HepG2 (cell line): ENCODE data around the gene MORC3. TPM values are rescaled to one million over a fixed set of nuclear protein-coding genes. Genes with fewer than 3 reads are reported as not detected.
A peak's percentile ranks its signal among the peaks of the same experiment; 100 is the strongest.

Experiments used
- ATAC-seq: fragments of 200-7000 bp; cut with Tn5 transposase; 3 replicates; pipeline ENCODE4 v1.9.1; 2020; ENCODE audit warnings: mild to moderate bottlenecking, moderate library complexity
- BruUV-seq: library from RNA; stranded (reverse); fragments of 400-500 nt; replicated peaks from 2 replicates; lab custom pipeline; 2021; lab: Mats Ljungman, UMichigan
- CTCF ChIA-PET: fragments of 300-600 bp; formaldehyde crosslinking; extraction: SDS; loops from one replicate; lab custom pipeline; 2021; ENCODE audit warnings: low total read pairs, inconsistent platforms, low intra/inter-chr PET ratio; lab: Yijun Ruan, JAX
- POLR2A ChIA-PET: fragments of 350-600 bp; sonication (Branson Sonifier 250); formaldehyde crosslinking; loops from one replicate; lab custom pipeline; 2020; ENCODE audit warnings: antibody characterized with exemption, inconsistent platforms; lab: Yijun Ruan, JAX
- DNase-seq: peaks from one replicate; pipeline ENCODE4 v3.0.0-alpha.2; 2015; ENCODE audit warnings: low spot score
- FAIRE-seq: peaks from 3 replicates; lab custom pipeline; 2011; peaks lifted over from hg19 to GRCh38; lab: Jason Lieb, UNC
- H2AFZ ChIP-seq: one replicate; pipeline ENCODE4 v1.6.1; 2011; ENCODE audit warnings: low read length, inconsistent platforms
- H3K27ac ChIP-seq: fragments of 300-600 bp; 3 replicates; pipeline ENCODE4 v1.8.0; 2011; ENCODE audit warnings: mixed run types, mild to moderate bottlenecking, mixed read lengths, low read length, inconsistent platforms; ENCODE audit not compliant: insufficient read depth; ENCODE audit errors: extremely low read length
- H3K27me3 ChIP-seq, 2 experiments: fragments of 200-600 bp in 1 of 2; 2 replicates in 1 of 2; 3 replicates in 1 of 2; pipeline versions ENCODE4 v1.6.0 to v1.8.0; 2011; ENCODE audit warnings: low read length in 2 of 2, mild to moderate bottlenecking in 2 of 2, moderate library complexity in 2 of 2, inconsistent platforms in 1 of 2; ENCODE audit not compliant: insufficient read depth in 2 of 2, control insufficient read depth in 1 of 2
- H3K36me3 ChIP-seq, 2 experiments: fragments of 200-600 bp in 1 of 2; replicated peaks in 1 of 2; 2 replicates in 1 of 2; 3 replicates in 1 of 2; pipeline versions ENCODE4 v1.5.1 to v1.8.0; 2011; ENCODE audit warnings: low read length in 2 of 2, inconsistent platforms in 1 of 2; ENCODE audit not compliant: insufficient read depth in 2 of 2, control insufficient read depth in 1 of 2
- H3K4me1 ChIP-seq: 2 replicates; pipeline ENCODE4 v1.5.1; 2012; ENCODE audit warnings: low read length, inconsistent platforms; ENCODE audit not compliant: insufficient read depth
- H3K4me2 ChIP-seq: 2 replicates; pipeline ENCODE4 v1.6.0; 2011; ENCODE audit warnings: low read depth, low read length, inconsistent platforms
- H3K4me3 ChIP-seq, 3 experiments: fragments of 200-600 bp in 1 of 3; sonication (generic), shearing (Covaris generic) in 1 of 3; replicated peaks in 1 of 3; 2 replicates each; pipeline ENCODE4 v1.5.1; 2011 to 2016; ENCODE audit warnings: low read length in 3 of 3, inconsistent platforms in 2 of 3, low read depth in 2 of 3, mild to moderate bottlenecking in 2 of 3, control low read depth in 1 of 3, mixed read lengths in 1 of 3; ENCODE audit not compliant: insufficient read depth in 1 of 3
- H3K79me2 ChIP-seq: one replicate; pipeline ENCODE4 v1.6.1; 2011; ENCODE audit warnings: low read length, inconsistent platforms; ENCODE audit not compliant: insufficient read depth
- H3K9ac ChIP-seq: 2 replicates; pipeline ENCODE4 v1.6.0; 2011; ENCODE audit warnings: mild to moderate bottlenecking, low read depth, low read length, inconsistent platforms; ENCODE audit not compliant: insufficient read depth
- H3K9me3 ChIP-seq: 2 replicates; pipeline ENCODE4 v1.5.1; 2012; ENCODE audit warnings: mild to moderate bottlenecking, low read length
- H4K20me1 ChIP-seq: 2 replicates; pipeline ENCODE4 v1.6.0; 2011; ENCODE audit warnings: inconsistent platforms, mild to moderate bottlenecking, low read length, moderate library complexity; ENCODE audit not compliant: insufficient read depth
- GFI1 ChIP-seq: sonication (generic); formaldehyde crosslinking; IDR thresholded peaks from 2 replicates; pipeline ENCODE4 v1.5.0; 2020; ENCODE audit warnings: missing genetic modification reagents, mild to moderate bottlenecking, borderline replicate concordance
- TEAD3 ChIP-seq: optimal IDR thresholded peaks from 2 replicates; pipeline ENCODE3; 2016; ENCODE audit warnings: borderline replicate concordance
- WGBS: methylation state at CpG from one replicate; pipeline ENCODE4 v1.1.6; 2017; ENCODE audit warnings: low lambda C conversion rate; 5-methylcytosine and 5-hydroxymethylcytosine counted together
- in situ Hi-C: cut with HindIII; loops from 2 replicates; pipeline ENCODE4 v1.10.0; 2017; ENCODE audit warnings: low pct_unique_long_range_greater_than_20kb; ENCODE audit not compliant: extremely low pct_ligation_motif_present
- intact Hi-C: fragments of 100-400 bp; cut with micrococcal nuclease; formaldehyde crosslinking; loops from one replicate; pipeline ENCODE4 v1.10.0; 2022; ENCODE audit not compliant: unreplicated experiment
- polyA plus RNA-seq, 8 experiments: library from polyadenylated mRNA; depleted of rRNA in 3 of 8; stranded (reverse) in 7 of 8; unstranded in 1 of 8; fragments of >200 nt; fragmentation: Illumina TruSeq in 4 of 8; extraction: Trizol in 4 of 8; gene quantifications; 2 replicates each; pipeline versions ENCODE4 v1.2.1 to v1.2.3, GENCODE V29; 2011 to 2016; ENCODE audit warnings: low read depth in 4 of 8, missing spikeins in 1 of 8, mixed read lengths in 1 of 8; ENCODE audit not compliant: insufficient read depth in 1 of 8
- total RNA-seq, 5 experiments: library from RNA; depleted of rRNA; stranded (reverse); fragments of >200 nt; fragmentation: Illumina TruSeq; extraction: Trizol; gene quantifications; 2 replicates each; pipeline ENCODE4 v1.2.3, GENCODE V29; 2016; ENCODE audit warnings: low read depth in 1 of 5
- TF ChIP-seq, protein P1 (sequence below): sonication (generic); formaldehyde crosslinking; IDR thresholded peaks from 2 replicates; pipeline ENCODE4 v1.4.0; 2020; ENCODE audit warnings: missing genetic modification reagents

MORC3 gene
- total and polyA plus RNA-seq, 2 of the 13 experiments (the other 11 are each of a cell fraction or from before 2014, with no cell fraction given): 12.9 to 19.5 TPM

DNA sequence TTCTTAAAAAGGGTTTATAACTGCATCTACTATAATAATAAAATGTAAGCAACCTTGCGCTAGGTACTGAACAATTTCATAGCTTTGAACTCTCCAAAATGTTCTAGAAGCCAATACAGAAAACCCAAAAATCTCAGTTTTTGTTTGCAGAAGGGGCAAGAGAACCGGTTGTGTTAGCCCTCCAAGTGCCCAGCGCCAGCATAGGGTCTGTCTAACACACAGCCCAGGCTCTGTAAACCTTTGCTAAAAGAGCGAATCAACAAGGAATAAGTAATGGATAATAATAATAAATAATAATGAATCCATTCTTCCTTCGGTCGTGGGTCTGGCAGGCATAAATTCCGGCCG is 64.9 kb downstream of the MORC3 start:
- no peak overlapping the region for H3K27ac ChIP-seq
- H3K79me2 ChIP-seq: no peaks in the 10 kb centered on the region
- peak overlapping the region; percentile 43 to 75 (median 51) for H3K4me3 ChIP-seq
- no peaks in the 10 kb centered on the region for H3K27me3 ChIP-seq
- ChIA-PET CTCF (no interaction called here), POLR2A (interaction anchor here (0.7 kb wide), 1 partner anchor 605 kb away, joined by 3 read pairs; no protein-coding TSS in a partner anchor)
- in situ Hi-C loops (no loop called here), intact Hi-C loops (loop anchor here (1.0 to 5.0 kb wide), 2 partner anchors 65 to 228 kb away; partner anchors contain the start of genes DOP1B and MORC3)
- DNase-seq: no peak
- 22% methylated on average over 8 of the region's 8 CpGs for WGBS
- H2AFZ ChIP-seq: no peak overlapping the region
- peaks cover 47% of the 10 kb centered on the region for H3K4me1 ChIP-seq
- peak; percentile 39; the same call in 2 of the 3 replicates for ATAC-seq
- no peaks in the 10 kb centered on the region for H4K20me1 ChIP-seq
- H3K9ac ChIP-seq: peak overlapping the region; percentile 69; the same call in 1 of the 2 replicates
- no peak for FAIRE-seq
- H3K9me3 ChIP-seq: no peaks in the 10 kb centered on the region
- H3K4me2 ChIP-seq: peak overlapping the region; percentile 88
- no peaks in the 10 kb centered on the region for H3K36me3 ChIP-seq
- no TSS peak for BruUV-seq
- peak; percentile 16 for TF ChIP-seq TEAD3
- TF ChIP-seq GFI1 (CRISPR knock-in tag): peak; percentile 83
- TF ChIP-seq, protein P1, sequence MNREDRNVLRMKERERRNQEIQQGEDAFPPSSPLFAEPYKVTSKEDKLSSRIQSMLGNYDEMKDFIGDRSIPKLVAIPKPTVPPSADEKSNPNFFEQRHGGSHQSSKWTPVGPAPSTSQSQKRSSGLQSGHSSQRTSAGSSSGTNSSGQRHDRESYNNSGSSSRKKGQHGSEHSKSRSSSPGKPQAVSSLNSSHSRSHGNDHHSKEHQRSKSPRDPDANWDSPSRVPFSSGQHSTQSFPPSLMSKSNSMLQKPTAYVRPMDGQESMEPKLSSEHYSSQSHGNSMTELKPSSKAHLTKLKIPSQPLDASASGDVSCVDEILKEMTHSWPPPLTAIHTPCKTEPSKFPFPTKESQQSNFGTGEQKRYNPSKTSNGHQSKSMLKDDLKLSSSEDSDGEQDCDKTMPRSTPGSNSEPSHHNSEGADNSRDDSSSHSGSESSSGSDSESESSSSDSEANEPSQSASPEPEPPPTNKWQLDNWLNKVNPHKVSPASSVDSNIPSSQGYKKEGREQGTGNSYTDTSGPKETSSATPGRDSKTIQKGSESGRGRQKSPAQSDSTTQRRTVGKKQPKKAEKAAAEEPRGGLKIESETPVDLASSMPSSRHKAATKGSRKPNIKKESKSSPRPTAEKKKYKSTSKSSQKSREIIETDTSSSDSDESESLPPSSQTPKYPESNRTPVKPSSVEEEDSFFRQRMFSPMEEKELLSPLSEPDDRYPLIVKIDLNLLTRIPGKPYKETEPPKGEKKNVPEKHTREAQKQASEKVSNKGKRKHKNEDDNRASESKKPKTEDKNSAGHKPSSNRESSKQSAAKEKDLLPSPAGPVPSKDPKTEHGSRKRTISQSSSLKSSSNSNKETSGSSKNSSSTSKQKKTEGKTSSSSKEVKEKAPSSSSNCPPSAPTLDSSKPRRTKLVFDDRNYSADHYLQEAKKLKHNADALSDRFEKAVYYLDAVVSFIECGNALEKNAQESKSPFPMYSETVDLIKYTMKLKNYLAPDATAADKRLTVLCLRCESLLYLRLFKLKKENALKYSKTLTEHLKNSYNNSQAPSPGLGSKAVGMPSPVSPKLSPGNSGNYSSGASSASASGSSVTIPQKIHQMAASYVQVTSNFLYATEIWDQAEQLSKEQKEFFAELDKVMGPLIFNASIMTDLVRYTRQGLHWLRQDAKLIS (CRISPR knock-in tag): no peak
